ENCODE results near the gene OBSCN. TPM values are rescaled to one million over a fixed set of nuclear protein-coding genes. Genes with fewer than 3 reads are reported as not detected.

Gene OBSCN
- total RNA-seq, 2 experiments from 2014 or later: 29.5 to 45.2 TPM

- Histone ChIP-seq H3K9me3 (ENCODE audit: low read length) (peaks cover 15% of the 10 kb centered on the region), H4K20me1 (ENCODE audit: insufficient read depth, low read length) (no peaks in the 10 kb centered on the region), H3K36me3 (ENCODE audit: insufficient read depth, low read length) (peaks cover 6% of the 10 kb centered on the region; the same call in 1 of the 2 replicates), H3K27ac (ENCODE audit: low read depth, low read length, poor library complexity, severe bottlenecking) (no peak overlapping the region), H3K4me2 (ENCODE audit: low read length) (no peak overlapping the region), H3K4me1 (ENCODE audit: insufficient read depth, low read length, poor library complexity, severe bottlenecking) (no peaks in the 10 kb centered on the region), H3K4me3 (ENCODE audit: low read depth, low read length, poor library complexity, severe bottlenecking) (no peak overlapping the region), H3K79me2 (ENCODE audit: insufficient read depth, low read depth, low read length) (no peaks in the 10 kb centered on the region), H3K9me2 (ENCODE audit: insufficient read depth, low read length) (no peaks in the 10 kb centered on the region), H2AFZ (ENCODE audit: low read length) (no peak overlapping the region)
- DNase-seq (ENCODE audit: low spot score): no peak
- intact Hi-C loops (cut with micrococcal nuclease; ENCODE audit: unreplicated experiment): no loop called here
- ChIA-PET POLR2A (no interaction called here), CTCF (ENCODE audit: unreplicated experiment) (no interaction called here)
- no peak for TF ChIP-seq CTCF (conservative IDR thresholded peaks at IDR 0.05; ENCODE audit: low read length)
- no peak for TF ChIP-seq EZH2phosphoT487 (IDR thresholded peaks at IDR 0.05; ENCODE audit: borderline replicate concordance, low read depth, low read length)
- BruUV-seq (replicated peaks): no TSS peak
Observed at GRCh38 chr1:228302086-228302485, 94.2 kb downstream of the OBSCN start.

GRCh38 chr1:228303596-228303995 is 95.8 kb downstream of the OBSCN start:
- CTCF ChIA-PET (ENCODE audit: unreplicated experiment): no interaction called here
- DNase-seq (ENCODE audit: low spot score): no peak
- TF ChIP-seq EZH2phosphoT487 (IDR thresholded peaks at IDR 0.05; ENCODE audit: borderline replicate concordance, low read depth, low read length) (no peak), CTCF (conservative IDR thresholded peaks at IDR 0.05; ENCODE audit: low read length) (no peak)
- Histone ChIP-seq H3K36me3 (ENCODE audit: insufficient read depth, low read length) (peaks cover 6% of the 10 kb centered on the region; the same call in 1 of the 2 replicates), H3K9me2 (ENCODE audit: insufficient read depth, low read length) (no peaks in the 10 kb centered on the region), H2AFZ (ENCODE audit: low read length) (no peak overlapping the region), H3K27ac (ENCODE audit: low read depth, low read length, poor library complexity, severe bottlenecking) (no peak overlapping the region), H3K9me3 (ENCODE audit: low read length) (peaks cover 15% of the 10 kb centered on the region), H3K4me1 (ENCODE audit: insufficient read depth, low read length, poor library complexity, severe bottlenecking) (no peaks in the 10 kb centered on the region), H3K4me2 (ENCODE audit: low read length) (no peak overlapping the region), H4K20me1 (ENCODE audit: insufficient read depth, low read length) (no peaks in the 10 kb centered on the region), H3K4me3 (ENCODE audit: low read depth, low read length, poor library complexity, severe bottlenecking) (no peak overlapping the region), H3K79me2 (ENCODE audit: insufficient read depth, low read depth, low read length) (no peaks in the 10 kb centered on the region)
- POLR2A ChIA-PET: no interaction called here
- BruUV-seq (replicated peaks): no TSS peak
- intact Hi-C loops (cut with micrococcal nuclease; ENCODE audit: unreplicated experiment): no loop called here

- no peak for DNase-seq (ENCODE audit: low spot score)
- no peak overlapping the region for H3K27ac ChIP-seq (ENCODE audit: low read depth, low read length, poor library complexity, severe bottlenecking)
- peaks cover 15% of the 10 kb centered on the region for H3K9me3 ChIP-seq (ENCODE audit: low read length)
- H3K4me3 ChIP-seq (ENCODE audit: low read depth, low read length, poor library complexity, severe bottlenecking): no peak overlapping the region
- H3K4me1 ChIP-seq (ENCODE audit: insufficient read depth, low read length, poor library complexity, severe bottlenecking): no peaks in the 10 kb centered on the region
- TSS peak; percentile 31 for BruUV-seq (replicated peaks)
- H3K36me3 ChIP-seq (ENCODE audit: insufficient read depth, low read length): peaks cover 6% of the 10 kb centered on the region; the same call in 1 of the 2 replicates
- no peaks in the 10 kb centered on the region for H3K79me2 ChIP-seq (ENCODE audit: insufficient read depth, low read depth, low read length)
- no peak overlapping the region for H3K4me2 ChIP-seq (ENCODE audit: low read length)
- TF ChIP-seq EZH2phosphoT487 (IDR thresholded peaks at IDR 0.05; ENCODE audit: borderline replicate concordance, low read depth, low read length) (no peak), CTCF (conservative IDR thresholded peaks at IDR 0.05; ENCODE audit: low read length) (no peak)
- H4K20me1 ChIP-seq (ENCODE audit: insufficient read depth, low read length): no peaks in the 10 kb centered on the region
- ChIA-PET POLR2A (no interaction called here), CTCF (ENCODE audit: unreplicated experiment) (no interaction called here)
- intact Hi-C loops (cut with micrococcal nuclease; ENCODE audit: unreplicated experiment): no loop called here
- no peak overlapping the region for H2AFZ ChIP-seq (ENCODE audit: low read length)
- H3K9me2 ChIP-seq (ENCODE audit: insufficient read depth, low read length): no peaks in the 10 kb centered on the region
Observed at GRCh38 chr1:228304225-228304624, 96.4 kb downstream of the OBSCN start.

All from OCI-LY7 (cell line).